HepG2 (cell line): ENCODE results near the gene PEPD. TPM values are rescaled to one million over a fixed set of nuclear protein-coding genes. Genes with fewer than 3 reads are reported as not detected.

Source experiments
- CEBPG ChIP-seq: IDR thresholded peaks from 2 replicates; pipeline ENCODE4 v1.6.1; 2016
- DMAP1 ChIP-seq: IDR thresholded peaks from 2 replicates; pipeline ENCODE4 v1.6.1; 2016
- MBNL3 ChIP-seq: fragments of 250-450 bp; sonication (Bioruptor Pico); conservative IDR thresholded peaks from 2 replicates; pipeline ENCODE4 v1.8.0; 2022; ENCODE audit warnings: mild to moderate bottlenecking, inconsistent platforms
- NFE2L2 ChIP-seq: fragments of 150-350 bp; IDR thresholded peaks from 2 replicates; pipeline ENCODE4 v1.6.1; 2014; ENCODE audit warnings: low read length
- NKX3-1 ChIP-seq: sonication (generic); formaldehyde crosslinking; IDR thresholded peaks from 2 replicates; pipeline ENCODE4 v1.5.0; 2020; ENCODE audit warnings: missing genetic modification reagents
- POGZ ChIP-seq: sonication (generic); formaldehyde crosslinking; IDR thresholded peaks from 2 replicates; pipeline ENCODE4 v1.4.0; 2020; ENCODE audit warnings: mild to moderate bottlenecking, missing genetic modification reagents
- SOX13 ChIP-seq, 3 experiments: fragments of 450-650 bp in 1 of 3; sonication (generic) in 1 of 3; formaldehyde crosslinking in 1 of 3; IDR thresholded peaks in 2 of 3; conservative IDR thresholded peaks in 1 of 3; 2 replicates each; pipeline versions ENCODE4 v1.5.0 to v1.6.1; 2016 to 2020; ENCODE audit warnings: antibody characterized with exemption in 1 of 3, mild to moderate bottlenecking in 1 of 3, missing compliant biosample characterization in 1 of 3, missing genetic modification reagents in 1 of 3, moderate library complexity in 1 of 3
- SRSF9 ChIP-seq: fragments of 200-400 bp; formaldehyde crosslinking; IDR thresholded peaks from 2 replicates; pipeline ENCODE4 v1.6.1; 2018; ENCODE audit warnings: borderline replicate concordance, mild to moderate bottlenecking, low read depth, low read length; ENCODE audit not compliant: insufficient read depth, poor library complexity, severe bottlenecking
- TRIM24 ChIP-seq: sonication (generic); formaldehyde crosslinking; IDR thresholded peaks from 2 replicates; pipeline ENCODE4 v1.8.0; 2022; ENCODE audit warnings: mild to moderate bottlenecking, missing genetic modification reagents
- WIZ ChIP-seq: sonication (generic); formaldehyde crosslinking; IDR thresholded peaks from 2 replicates; pipeline ENCODE4 v1.5.1; 2020; ENCODE audit warnings: mild to moderate bottlenecking, missing genetic modification reagents
- ZBTB3 ChIP-seq: sonication (generic); formaldehyde crosslinking; IDR thresholded peaks from 2 replicates; pipeline ENCODE4 v1.4.0; 2020; ENCODE audit warnings: low read depth, mild to moderate bottlenecking, moderate library complexity, missing genetic modification reagents, borderline replicate concordance
- ZNF333 ChIP-seq: sonication (generic); formaldehyde crosslinking; IDR thresholded peaks from 2 replicates; pipeline ENCODE4 v1.4.0; 2020; ENCODE audit warnings: mild to moderate bottlenecking, missing genetic modification reagents, borderline replicate concordance
- ZNF782 ChIP-seq: sonication (generic); formaldehyde crosslinking; IDR thresholded peaks from 2 replicates; pipeline ENCODE4 v1.4.0; 2020; ENCODE audit warnings: missing genetic modification reagents, mild to moderate bottlenecking, borderline replicate concordance
- ZNF841 ChIP-seq: sonication (generic); formaldehyde crosslinking; IDR thresholded peaks from 2 replicates; pipeline ENCODE4 v1.8.1; 2023; ENCODE audit warnings: missing genetic modification reagents, borderline replicate concordance
- polyA plus RNA-seq, 8 experiments: library from polyadenylated mRNA; depleted of rRNA in 3 of 8; stranded (reverse) in 7 of 8; unstranded in 1 of 8; fragments of >200 nt; fragmentation: Illumina TruSeq in 4 of 8; extraction: Trizol in 4 of 8; gene quantifications; 2 replicates each; pipeline versions ENCODE4 v1.2.1 to v1.2.3, GENCODE V29; 2011 to 2016; ENCODE audit warnings: low read depth in 4 of 8, missing spikeins in 1 of 8, mixed read lengths in 1 of 8; ENCODE audit not compliant: insufficient read depth in 1 of 8
- total RNA-seq, 5 experiments: library from RNA; depleted of rRNA; stranded (reverse); fragments of >200 nt; fragmentation: Illumina TruSeq; extraction: Trizol; gene quantifications; 2 replicates each; pipeline ENCODE4 v1.2.3, GENCODE V29; 2016; ENCODE audit warnings: low read depth in 1 of 5
- TF ChIP-seq, protein P1 (sequence below): sonication (generic); formaldehyde crosslinking; IDR thresholded peaks from 2 replicates; pipeline ENCODE4 v1.4.0; 2020; ENCODE audit warnings: mild to moderate bottlenecking, missing genetic modification reagents
- TF ChIP-seq, protein P2 (sequence below): sonication (generic); formaldehyde crosslinking; IDR thresholded peaks from 2 replicates; pipeline ENCODE4 v1.4.0; 2020; ENCODE audit warnings: mild to moderate bottlenecking, missing genetic modification reagents
- TF ChIP-seq, protein P3 (sequence below): sonication (generic); formaldehyde crosslinking; IDR thresholded peaks from 2 replicates; pipeline ENCODE4 v1.8.0; 2022; ENCODE audit warnings: mild to moderate bottlenecking, missing genetic modification reagents, borderline replicate concordance
- TF ChIP-seq, protein P4 (sequence below): sonication (generic); formaldehyde crosslinking; IDR thresholded peaks from 2 replicates; pipeline ENCODE4 v1.8.0; 2022; ENCODE audit warnings: mild to moderate bottlenecking, missing genetic modification reagents

Gene PEPD
- total and polyA plus RNA-seq, 2 of the 13 experiments (the other 11 are each of a cell fraction or from before 2014, with no cell fraction given), result 60.7 to 75.1 TPM

DNA sequence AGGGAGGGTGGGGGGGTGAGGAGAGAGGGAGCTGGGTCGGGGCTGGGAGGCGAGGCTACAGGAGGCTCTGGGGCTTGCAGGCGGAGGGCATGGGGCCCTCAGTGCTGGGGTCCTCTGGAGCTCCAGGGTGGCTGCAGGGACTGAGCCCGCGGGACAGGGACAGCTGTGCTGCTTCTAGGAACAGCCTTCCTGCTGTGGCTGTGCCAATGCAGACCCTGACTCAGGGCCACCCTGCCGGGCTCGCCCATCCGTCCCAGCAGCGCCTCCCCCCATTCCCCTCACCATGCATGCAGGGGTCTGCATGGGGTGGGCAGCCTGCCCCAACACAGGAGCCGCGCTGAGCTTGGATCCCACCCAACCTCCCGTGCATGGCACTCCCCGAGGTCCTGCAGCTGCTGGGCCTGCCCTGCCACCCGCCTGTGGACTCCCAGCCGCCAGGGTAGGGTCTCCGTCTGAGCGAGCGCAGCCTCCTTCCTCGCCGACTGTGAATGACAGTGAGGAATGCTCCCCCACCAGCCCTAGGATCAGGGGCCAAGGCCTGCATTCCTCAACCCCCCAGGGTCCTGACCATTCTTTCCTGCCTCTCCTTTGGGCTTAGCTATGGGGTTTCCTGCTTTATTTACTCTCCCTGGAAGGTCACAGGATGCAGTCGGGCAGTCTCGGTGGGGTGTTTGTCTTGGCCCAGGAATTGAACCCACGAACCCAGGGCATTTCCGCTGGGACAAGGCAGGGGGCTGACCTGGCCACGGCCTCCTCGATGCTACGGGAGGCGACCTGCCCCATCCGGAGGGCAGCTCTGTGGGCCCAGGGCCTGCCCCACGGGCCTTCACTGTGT, 124.7 kb downstream of the PEPD start (continued):
- TF ChIP-seq, protein P1, sequence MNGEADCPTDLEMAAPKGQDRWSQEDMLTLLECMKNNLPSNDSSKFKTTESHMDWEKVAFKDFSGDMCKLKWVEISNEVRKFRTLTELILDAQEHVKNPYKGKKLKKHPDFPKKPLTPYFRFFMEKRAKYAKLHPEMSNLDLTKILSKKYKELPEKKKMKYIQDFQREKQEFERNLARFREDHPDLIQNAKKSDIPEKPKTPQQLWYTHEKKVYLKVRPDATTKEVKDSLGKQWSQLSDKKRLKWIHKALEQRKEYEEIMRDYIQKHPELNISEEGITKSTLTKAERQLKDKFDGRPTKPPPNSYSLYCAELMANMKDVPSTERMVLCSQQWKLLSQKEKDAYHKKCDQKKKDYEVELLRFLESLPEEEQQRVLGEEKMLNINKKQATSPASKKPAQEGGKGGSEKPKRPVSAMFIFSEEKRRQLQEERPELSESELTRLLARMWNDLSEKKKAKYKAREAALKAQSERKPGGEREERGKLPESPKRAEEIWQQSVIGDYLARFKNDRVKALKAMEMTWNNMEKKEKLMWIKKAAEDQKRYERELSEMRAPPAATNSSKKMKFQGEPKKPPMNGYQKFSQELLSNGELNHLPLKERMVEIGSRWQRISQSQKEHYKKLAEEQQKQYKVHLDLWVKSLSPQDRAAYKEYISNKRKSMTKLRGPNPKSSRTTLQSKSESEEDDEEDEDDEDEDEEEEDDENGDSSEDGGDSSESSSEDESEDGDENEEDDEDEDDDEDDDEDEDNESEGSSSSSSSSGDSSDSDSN (CRISPR knock-in tag), result peak; percentile 81
- TF ChIP-seq, protein P2, sequence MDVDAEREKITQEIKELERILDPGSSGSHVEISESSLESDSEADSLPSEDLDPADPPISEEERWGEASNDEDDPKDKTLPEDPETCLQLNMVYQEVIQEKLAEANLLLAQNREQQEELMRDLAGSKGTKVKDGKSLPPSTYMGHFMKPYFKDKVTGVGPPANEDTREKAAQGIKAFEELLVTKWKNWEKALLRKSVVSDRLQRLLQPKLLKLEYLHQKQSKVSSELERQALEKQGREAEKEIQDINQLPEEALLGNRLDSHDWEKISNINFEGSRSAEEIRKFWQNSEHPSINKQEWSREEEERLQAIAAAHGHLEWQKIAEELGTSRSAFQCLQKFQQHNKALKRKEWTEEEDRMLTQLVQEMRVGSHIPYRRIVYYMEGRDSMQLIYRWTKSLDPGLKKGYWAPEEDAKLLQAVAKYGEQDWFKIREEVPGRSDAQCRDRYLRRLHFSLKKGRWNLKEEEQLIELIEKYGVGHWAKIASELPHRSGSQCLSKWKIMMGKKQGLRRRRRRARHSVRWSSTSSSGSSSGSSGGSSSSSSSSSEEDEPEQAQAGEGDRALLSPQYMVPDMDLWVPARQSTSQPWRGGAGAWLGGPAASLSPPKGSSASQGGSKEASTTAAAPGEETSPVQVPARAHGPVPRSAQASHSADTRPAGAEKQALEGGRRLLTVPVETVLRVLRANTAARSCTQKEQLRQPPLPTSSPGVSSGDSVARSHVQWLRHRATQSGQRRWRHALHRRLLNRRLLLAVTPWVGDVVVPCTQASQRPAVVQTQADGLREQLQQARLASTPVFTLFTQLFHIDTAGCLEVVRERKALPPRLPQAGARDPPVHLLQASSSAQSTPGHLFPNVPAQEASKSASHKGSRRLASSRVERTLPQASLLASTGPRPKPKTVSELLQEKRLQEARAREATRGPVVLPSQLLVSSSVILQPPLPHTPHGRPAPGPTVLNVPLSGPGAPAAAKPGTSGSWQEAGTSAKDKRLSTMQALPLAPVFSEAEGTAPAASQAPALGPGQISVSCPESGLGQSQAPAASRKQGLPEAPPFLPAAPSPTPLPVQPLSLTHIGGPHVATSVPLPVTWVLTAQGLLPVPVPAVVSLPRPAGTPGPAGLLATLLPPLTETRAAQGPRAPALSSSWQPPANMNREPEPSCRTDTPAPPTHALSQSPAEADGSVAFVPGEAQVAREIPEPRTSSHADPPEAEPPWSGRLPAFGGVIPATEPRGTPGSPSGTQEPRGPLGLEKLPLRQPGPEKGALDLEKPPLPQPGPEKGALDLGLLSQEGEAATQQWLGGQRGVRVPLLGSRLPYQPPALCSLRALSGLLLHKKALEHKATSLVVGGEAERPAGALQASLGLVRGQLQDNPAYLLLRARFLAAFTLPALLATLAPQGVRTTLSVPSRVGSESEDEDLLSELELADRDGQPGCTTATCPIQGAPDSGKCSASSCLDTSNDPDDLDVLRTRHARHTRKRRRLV (CRISPR knock-in tag), result peak; percentile 88
- TF ChIP-seq, protein P3, sequence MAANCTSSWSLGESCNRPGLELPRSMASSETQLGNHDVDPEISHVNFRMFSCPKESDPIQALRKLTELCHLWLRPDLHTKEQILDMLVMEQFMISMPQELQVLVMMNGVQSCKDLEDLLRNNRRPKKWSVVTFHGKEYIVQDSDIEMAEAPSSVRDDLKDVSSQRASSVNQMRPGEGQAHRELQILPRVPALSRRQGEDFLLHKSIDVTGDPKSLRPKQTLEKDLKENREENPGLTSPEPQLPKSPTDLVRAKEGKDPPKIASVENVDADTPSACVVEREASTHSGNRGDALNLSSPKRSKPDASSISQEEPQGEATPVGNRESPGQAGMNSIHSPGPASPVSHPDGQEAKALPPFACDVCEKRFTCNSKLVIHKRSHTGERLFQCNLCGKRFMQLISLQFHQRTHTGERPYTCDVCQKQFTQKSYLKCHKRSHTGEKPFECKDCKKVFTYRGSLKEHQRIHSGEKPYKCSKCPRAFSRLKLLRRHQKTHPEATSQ (CRISPR knock-in tag), result no peak
- TF ChIP-seq ZNF782 (0 out of 2 replicates have a peak, but pooled peaks have one; percentile 14), NKX3-1 (CRISPR knock-in tag) (no peak), NFE2L2 (no peak), SRSF9 (no peak), ZNF841 (CRISPR knock-in tag) (no peak), ZBTB3 (CRISPR knock-in tag) (peak; percentile 81; the same call in 1 of the 2 replicates), TRIM24 (CRISPR knock-in tag) (peak; percentile 60; the same call in 1 of the 2 replicates), WIZ (no peak), POGZ (CRISPR knock-in tag) (peak; percentile 87), ZNF333 (CRISPR knock-in tag) (0 out of 2 replicates have a peak, but pooled peaks have one; percentile 31), SOX13 (IDR thresholded peaks at IDR 0.05) (peak; percentile 34; the same call in 1 of the 2 replicates), SOX13 (CRISPR knock-in tag; conservative IDR thresholded peaks at IDR 0.05 in 1 of 2, IDR thresholded peaks at IDR 0.05 in 1 of 2) (peak in 1 of 2 experiments; percentile 87; a peak in 2 of 4 replicates), CEBPG (CRISPR knock-in tag) (peak; percentile 68), MBNL3 (CRISPR knock-in tag) (no peak), DMAP1 (CRISPR knock-in tag) (peak; percentile 81)
- TF ChIP-seq, protein P4, sequence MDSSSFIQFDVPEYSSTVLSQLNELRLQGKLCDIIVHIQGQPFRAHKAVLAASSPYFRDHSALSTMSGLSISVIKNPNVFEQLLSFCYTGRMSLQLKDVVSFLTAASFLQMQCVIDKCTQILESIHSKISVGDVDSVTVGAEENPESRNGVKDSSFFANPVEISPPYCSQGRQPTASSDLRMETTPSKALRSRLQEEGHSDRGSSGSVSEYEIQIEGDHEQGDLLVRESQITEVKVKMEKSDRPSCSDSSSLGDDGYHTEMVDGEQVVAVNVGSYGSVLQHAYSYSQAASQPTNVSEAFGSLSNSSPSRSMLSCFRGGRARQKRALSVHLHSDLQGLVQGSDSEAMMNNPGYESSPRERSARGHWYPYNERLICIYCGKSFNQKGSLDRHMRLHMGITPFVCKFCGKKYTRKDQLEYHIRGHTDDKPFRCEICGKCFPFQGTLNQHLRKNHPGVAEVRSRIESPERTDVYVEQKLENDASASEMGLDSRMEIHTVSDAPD (CRISPR knock-in tag), result no peak; the same call in 1 of the 2 replicates
